A673 (cell line): Measurements from ENCODE around the gene LHX4.

Experiments used
- CTCF ChIP-seq: fragments of 300-800, 200-600 bp; sonication (generic); conservative IDR thresholded peaks from 2 replicates; pipeline ENCODE4 v1.5.1; 2017; ENCODE audit warnings: low read depth, mild to moderate bottlenecking, antibody characterized with exemption, low read length, moderate library complexity, mixed read lengths
- EZH2 ChIP-seq: fragments of 200-600 bp; sonication (generic); IDR thresholded peaks from 2 replicates; pipeline ENCODE4 v1.6.1; 2017; ENCODE audit warnings: borderline replicate concordance, low read depth, mild to moderate bottlenecking, mixed read lengths, antibody characterized with exemption, low read length; ENCODE audit not compliant: poor library complexity, severe bottlenecking

- TF ChIP-seq CTCF (no peak), EZH2 (peak; percentile 59)
Observed at GRCh38 chr1:180236698-180237509, 6.8 kb downstream of the LHX4 start.
